DOHH2 (cell line): ENCODE measurements around the gene ANKRD9.

Source experiments
- CTCF ChIP-seq: fragments of 200-600 bp; sonication (generic); IDR thresholded peaks from one replicate; pipeline ENCODE4 v1.5.1; 2014; ENCODE audit warnings: antibody characterized with exemption, mild to moderate bottlenecking, low read depth, low read length; ENCODE audit not compliant: poor library complexity, severe bottlenecking
- EZH2phosphoT487 ChIP-seq: fragments of 200-600 bp; sonication (generic); IDR thresholded peaks from 2 replicates; pipeline ENCODE4 v1.6.1; 2017; ENCODE audit warnings: borderline replicate concordance, mild to moderate bottlenecking, antibody characterized with exemption, low read length, moderate library complexity, mixed read lengths

- TF ChIP-seq CTCF (no peak), EZH2phosphoT487 (no peak)
These were observed 34.6 kb downstream of the ANKRD9 start for GRCh38 chr14:102474934-102475333.
